NB4 (cell line): ENCODE results near the gene ZNF230.

Experiments
- DNase-seq: peaks from one replicate; pipeline ENCODE4 v3.0.0; 2010; ENCODE audit warnings: low read depth
- H3K4me3 ChIP-seq: one replicate; pipeline ENCODE4 v1.5.1; 2011; ENCODE audit warnings: mild to moderate bottlenecking, low read depth, low read length, moderate library complexity
- MYC ChIP-seq: IDR thresholded peaks from 2 replicates; pipeline ENCODE4 v1.6.1; 2011; ENCODE audit warnings: low read depth, low read length
- POLR2A ChIP-seq: IDR thresholded peaks from 2 replicates; pipeline ENCODE4 v1.6.1; 2011; ENCODE audit warnings: mild to moderate bottlenecking; ENCODE audit not compliant: insufficient read length; ENCODE audit errors: extremely low read depth
- TF ChIP-seq, protein P1 (sequence below): IDR thresholded peaks from one replicate; pipeline ENCODE4 v1.5.1; 2012; ENCODE audit warnings: low read depth, low read length
- TF ChIP-seq, protein P2 (sequence below): IDR thresholded peaks from 2 replicates; pipeline ENCODE4 v1.6.1; 2011; ENCODE audit warnings: low read depth, low read length

Gene ZNF230

DNA sequence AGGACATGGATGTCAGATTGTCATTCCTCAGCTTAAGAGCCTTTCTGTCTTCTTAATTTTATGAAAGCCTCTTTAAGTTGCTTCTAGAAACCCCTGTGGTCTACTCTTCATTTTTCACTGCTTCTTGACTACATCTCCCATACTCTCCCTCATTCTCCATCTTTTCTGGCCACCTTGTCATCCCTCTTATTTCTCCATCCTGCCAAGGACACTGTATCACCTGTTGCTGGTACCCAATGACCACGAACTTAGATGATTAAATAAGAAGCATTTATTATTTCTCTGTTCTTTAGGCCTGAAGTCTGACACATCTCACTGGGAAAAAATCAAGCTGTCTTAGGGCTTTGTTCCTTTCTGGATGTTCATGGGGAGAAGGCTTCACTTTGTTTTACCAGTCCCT is 58.3 kb downstream of the ZNF230 start:
- TF ChIP-seq, protein P1, sequence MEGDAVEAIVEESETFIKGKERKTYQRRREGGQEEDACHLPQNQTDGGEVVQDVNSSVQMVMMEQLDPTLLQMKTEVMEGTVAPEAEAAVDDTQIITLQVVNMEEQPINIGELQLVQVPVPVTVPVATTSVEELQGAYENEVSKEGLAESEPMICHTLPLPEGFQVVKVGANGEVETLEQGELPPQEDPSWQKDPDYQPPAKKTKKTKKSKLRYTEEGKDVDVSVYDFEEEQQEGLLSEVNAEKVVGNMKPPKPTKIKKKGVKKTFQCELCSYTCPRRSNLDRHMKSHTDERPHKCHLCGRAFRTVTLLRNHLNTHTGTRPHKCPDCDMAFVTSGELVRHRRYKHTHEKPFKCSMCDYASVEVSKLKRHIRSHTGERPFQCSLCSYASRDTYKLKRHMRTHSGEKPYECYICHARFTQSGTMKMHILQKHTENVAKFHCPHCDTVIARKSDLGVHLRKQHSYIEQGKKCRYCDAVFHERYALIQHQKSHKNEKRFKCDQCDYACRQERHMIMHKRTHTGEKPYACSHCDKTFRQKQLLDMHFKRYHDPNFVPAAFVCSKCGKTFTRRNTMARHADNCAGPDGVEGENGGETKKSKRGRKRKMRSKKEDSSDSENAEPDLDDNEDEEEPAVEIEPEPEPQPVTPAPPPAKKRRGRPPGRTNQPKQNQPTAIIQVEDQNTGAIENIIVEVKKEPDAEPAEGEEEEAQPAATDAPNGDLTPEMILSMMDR, result no peak
- TF ChIP-seq, protein P2, sequence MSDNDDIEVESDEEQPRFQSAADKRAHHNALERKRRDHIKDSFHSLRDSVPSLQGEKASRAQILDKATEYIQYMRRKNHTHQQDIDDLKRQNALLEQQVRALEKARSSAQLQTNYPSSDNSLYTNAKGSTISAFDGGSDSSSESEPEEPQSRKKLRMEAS, result no peak
- no peak for TF ChIP-seq MYC
- TF ChIP-seq POLR2A, result no peak
- H3K4me3 ChIP-seq, result no peak overlapping the region
- DNase-seq, result no peak
